Heart right ventricle (tissue), 16 donors: Measurements from ENCODE around the gene SOAT1. TPM values are rescaled to one million over a fixed set of nuclear protein-coding genes. Genes with fewer than 3 reads are reported as not detected.

ENCODE experiments used
- ATAC-seq, 8 donors: fragments of 200-7000 bp; cut with Tn5 transposase; one replicate each; pipeline ENCODE4 v1.9.1; 2020; ENCODE audit warnings: mild to moderate bottlenecking in 8 of 8, moderate library complexity in 8 of 8, moderate number of reproducible peaks in 1 of 8
- DNase-seq, 2 donors: peaks; one replicate each; pipeline ENCODE4 v3.0.0-alpha.2; 2020
- H3K27ac ChIP-seq, 10 donors: fragments of 200-600 bp; sonication (generic) in 2 of 10; one replicate each; pipeline versions ENCODE4 v1.5.0 to v1.8.0; 2020 to 2022; ENCODE audit warnings: mild to moderate bottlenecking in 3 of 10
- H3K27me3 ChIP-seq, 7 donors: fragments of 200-600 bp; one replicate each; pipeline ENCODE4 v1.8.0; 2021 to 2022; ENCODE audit warnings: mild to moderate bottlenecking in 2 of 7
- H3K36me3 ChIP-seq, 9 donors: fragments of 200-600 bp; sonication (generic) in 1 of 9; one replicate each; pipeline versions ENCODE4 v1.5.0 to v1.8.0; 2020 to 2022; ENCODE audit warnings: mild to moderate bottlenecking in 2 of 9
- H3K4me1 ChIP-seq, 9 donors: fragments of 200-600 bp; sonication (generic) in 1 of 9; one replicate each; pipeline versions ENCODE4 v1.5.0 to v1.8.0; 2020 to 2022; ENCODE audit warnings: mild to moderate bottlenecking in 4 of 9
- H3K4me3 ChIP-seq, 10 donors: fragments of 200-600 bp; sonication (generic) in 2 of 10; one replicate each; pipeline versions ENCODE4 v1.5.0 to v1.8.0; 2020 to 2022; ENCODE audit warnings: mild to moderate bottlenecking in 7 of 10, moderate library complexity in 2 of 10
- H3K9me3 ChIP-seq, 11 donors: fragments of 200-600 bp in 10 of 11; sonication (generic) in 2 of 11; one replicate each; pipeline versions ENCODE4 v1.5.0 to v1.8.0; 2013 to 2022; ENCODE audit warnings: mild to moderate bottlenecking in 2 of 11, control low read depth in 1 of 11, moderate library complexity in 1 of 11
- CTCF ChIP-seq, 9 donors: fragments of 200-600 bp; sonication (generic) in 2 of 9; IDR thresholded peaks; one replicate each; pipeline versions ENCODE4 v1.5.0 to v1.8.0; 2021 to 2022; ENCODE audit warnings: antibody characterized with exemption in 9 of 9, mild to moderate bottlenecking in 5 of 9, moderate library complexity in 1 of 9
- WGBS, 2 donors: extraction: QIAGEN DNeasy Blood & Tissue Kit; methylation state at CpG; one replicate each; pipeline ENCODE4 v1.1.7; 2013; ENCODE audit warnings: inconsistent platforms in 1 of 2; 5-methylcytosine and 5-hydroxymethylcytosine counted together
- intact Hi-C, 10 donors: fragments of 100-400 bp; cut with DNase I; formaldehyde crosslinking; loops; one replicate each; pipeline versions ENCODE4 v1.11.1 to v1.14.2; 2022
- polyA plus RNA-seq, 2 donors: library from polyadenylated mRNA; stranded (reverse); fragments of 200-250 nt; gene quantifications; one replicate each; pipeline ENCODE4 v1.2.3, GENCODE V29; 2013
- total RNA-seq, 10 donors: library from RNA; stranded (reverse); fragmentation: NEBNext Ultra II Directional in 3 of 10; extraction: Animal tissue kit (Norgen Biotek cat#: 25700) in 3 of 10; gene quantifications; one replicate each; pipeline versions ENCODE4 v1.2.1 to v1.2.4, GENCODE V29; 2021 to 2023
- donor health status: Arrhythmogenic right ventricular cardiomyopathy.
- donor health status: ischemic (EF 13 %, LVEDD 7.1; RV severe dilation, severe dysfunction).
- donor health status: healthy with polysubstance abuse.
- donor health status: DM: no; HTN: yes; CAD: no.
- donor health status: DM: no; HTN: no; CAD: no.
- donor health status: ischemic (EF 25% LVEDD 6.9; RV normal size, moderate dysfunction).
- donor health status: ischemic (EF 25% LVEDD 5.7; RV mildly dilated, moderate dysfunction).
- donor health status: healthy.
- donor health status: DM: yes; HTN: yes; CAD: no.
- donor health status: Ischemic cardiomyopathy.
- donor health status: ischemic (EF 35%, LVEDD 5.7; RV mildly dilated, moderate dysfunction).
- donor health status: nonischemic (EF 11% LVEDD 7.7; RV severe dilation, severe dysfunction).
- donor health status: DM: yes; HTN: yes; CAD: no.
- donor health status: PGD.
- donor health status: ischemic (EF 29% LVEDD 5.4; RV normal size, mild dysfunction).
- donor health status: nonischemic (EF 23%, LVEDD 6.1; RV moderate dilation, normal function).

Gene SOAT1
- total and polyA plus RNA-seq, 12 donors = 2.6 to 19.4 (median 7.1) TPM

GRCh38 chr1:179311149-179311700, 17.6 kb downstream of the SOAT1 start:
- DNase-seq (no peak), ATAC-seq (peak in 2 of 8 donors; percentile 11 to 55)
- Histone ChIP-seq H3K9me3 (no peaks in the 10 kb centered on the region), H3K27ac (peak overlapping the region in 1 of 10 donors; percentile 54), H3K4me1 (peaks cover 0 to 12% (median 0%) of the 10 kb centered on the region in 9 donors), H3K27me3 (no peaks in the 10 kb centered on the region), H3K4me3 (no peak overlapping the region), H3K36me3 (peaks cover 0 to 60% (median 0%) of the 10 kb centered on the region in 9 donors)
- TF ChIP-seq CTCF (IDR thresholded peaks at IDR 0.05) = no peak
- WGBS, 2 donors = 84 to 85% methylated on average over 5 of the region's 5 CpGs
- intact Hi-C loops = no loop called here

- DNase-seq (no peak), ATAC-seq (no peak)
- Histone ChIP-seq H3K36me3 (peaks cover 0 to 50% (median 0%) of the 10 kb centered on the region in 9 donors), H3K27ac (no peak overlapping the region), H3K4me1 (peaks cover 0 to 12% (median 0%) of the 10 kb centered on the region in 9 donors), H3K9me3 (no peaks in the 10 kb centered on the region), H3K4me3 (no peak overlapping the region), H3K27me3 (no peaks in the 10 kb centered on the region)
- 88 to 94% methylated on average over 6 of the region's 6 CpGs for WGBS, 2 donors
- intact Hi-C loops = no loop called here
- TF ChIP-seq CTCF (IDR thresholded peaks at IDR 0.05) = no peak
These were observed 19.4 kb downstream of the SOAT1 start for GRCh38 chr1:179313004-179313403.

GRCh38 chr1:179314928-179315327, 21.3 kb downstream of the SOAT1 start:
- no peak for TF ChIP-seq CTCF (IDR thresholded peaks at IDR 0.05)
- intact Hi-C loops = no loop called here
- Histone ChIP-seq H3K4me1 (peaks cover 0 to 12% (median 0%) of the 10 kb centered on the region in 9 donors), H3K9me3 (peaks cover 0 to 2% (median 0%) of the 10 kb centered on the region in 11 donors), H3K27me3 (no peaks in the 10 kb centered on the region), H3K36me3 (peaks cover 0 to 37% (median 0%) of the 10 kb centered on the region in 9 donors), H3K27ac (no peak overlapping the region), H3K4me3 (no peak overlapping the region)
- DNase-seq = no peak
- 87 to 89% methylated on average over 3 of the region's 3 CpGs for WGBS, 2 donors
- no peak for ATAC-seq

- intact Hi-C loops = no loop called here
These were observed 24.9 kb downstream of the SOAT1 start for GRCh38 chr1:179318491-179318890.

More at GRCh38 chr1:179318491-179318890, 24.9 kb downstream of the SOAT1 start:
- 86 to 87% methylated on average over 5 of the region's 5 CpGs for WGBS, 2 donors
- H3K27me3 ChIP-seq = no peaks in the 10 kb centered on the region
- no peak overlapping the region for H3K27ac ChIP-seq
- peaks cover 0 to 12% (median 0%) of the 10 kb centered on the region in 11 donors for H3K9me3 ChIP-seq
- peaks cover 0 to 12% (median 0%) of the 10 kb centered on the region in 9 donors for H3K4me1 ChIP-seq
- H3K4me3 ChIP-seq = no peak overlapping the region
- H3K36me3 ChIP-seq = peaks cover 0 to 23% (median 0%) of the 10 kb centered on the region in 9 donors
- TF ChIP-seq CTCF (IDR thresholded peaks at IDR 0.05) = no peak
- ATAC-seq (no peak), DNase-seq (no peak)
